Tibial nerve (tissue), 4 donors: Measurements from ENCODE around the gene UBALD1. TPM values are rescaled to one million over a fixed set of nuclear protein-coding genes. Genes with fewer than 3 reads are reported as not detected.

Experiments
- DNase-seq, 2 donors: peaks; one replicate each; pipeline ENCODE4 v3.0.0-alpha.2; 2019; ENCODE audit warnings: low spot score in 2 of 2
- H3K27ac ChIP-seq, 4 donors: fragments of 200-600 bp; sonication (generic) in 3 of 4; one replicate each; pipeline ENCODE4 v1.5.1; 2017 to 2019; ENCODE audit warnings: mild to moderate bottlenecking in 1 of 4
- H3K27me3 ChIP-seq, 2 donors: fragments of 200-600 bp; sonication (generic) in 1 of 2; one replicate each; pipeline versions ENCODE4 v1.5.1 to v1.6.0; 2017 to 2019
- H3K36me3 ChIP-seq, 3 donors: fragments of 200-600 bp; sonication (generic); one replicate each; pipeline ENCODE4 v1.5.1; 2018 to 2019
- H3K4me1 ChIP-seq, 4 donors: fragments of 200-600 bp; sonication (generic) in 3 of 4; one replicate each; pipeline ENCODE4 v1.5.1; 2017 to 2019
- H3K4me3 ChIP-seq, 4 donors: fragments of 200-600 bp; sonication (generic) in 3 of 4; one replicate each; pipeline ENCODE4 v1.5.1; 2017 to 2019; ENCODE audit warnings: mild to moderate bottlenecking in 1 of 4, moderate library complexity in 1 of 4
- H3K9me3 ChIP-seq, 4 donors: fragments of 200-600 bp; sonication (generic) in 3 of 4; one replicate each; pipeline ENCODE4 v1.5.1; 2017 to 2019
- CTCF ChIP-seq, 5 experiments: fragments of 200-600 bp in 3 of 5; fragments of 450-650 bp in 2 of 5; sonication (generic) in 3 of 5; IDR thresholded peaks; one replicate each; pipeline ENCODE4 v1.5.1; 2016 to 2019; ENCODE audit warnings: antibody characterized with exemption in 5 of 5, mild to moderate bottlenecking in 3 of 5, moderate library complexity in 2 of 5
- EP300 ChIP-seq, 2 donors: sonication (generic); formaldehyde crosslinking; IDR thresholded peaks; one replicate each; pipeline ENCODE4 v1.6.1; 2017; ENCODE audit warnings: antibody characterized with exemption in 2 of 2, mild to moderate bottlenecking in 1 of 2
- POLR2A ChIP-seq, 2 donors: fragments of 450-650 bp; IDR thresholded peaks; one replicate each; pipeline ENCODE4 v1.6.1; 2017; ENCODE audit warnings: antibody characterized with exemption in 2 of 2, mild to moderate bottlenecking in 2 of 2, moderate library complexity in 2 of 2
- WGBS, 2 donors: methylation state at CpG; one replicate each; pipeline ENCODE4 v1.1.5; 2018; 5-methylcytosine and 5-hydroxymethylcytosine counted together
- total RNA-seq, 4 donors: library from RNA; depleted of rRNA; stranded (reverse); fragments of >200 nt; gene quantifications; one replicate each; pipeline ENCODE4 v1.1.0, GENCODE V29; 2016

Gene UBALD1
- total RNA-seq, 4 donors from 2014 or later: 6.5 to 22.8 (median 9.8) TPM

- Histone ChIP-seq H3K27ac (peak overlapping the region; percentile 92 to 100 (median 97)), H3K4me3 (peak overlapping the region; percentile 60 to 98 (median 90)), H3K9me3 (no peaks in the 10 kb centered on the region), H3K36me3 (no peaks in the 10 kb centered on the region), H3K27me3 (no peaks in the 10 kb centered on the region), H3K4me1 (peaks cover 0 to 69% (median 33%) of the 10 kb centered on the region in 4 donors)
- peak in 1 of 2 donors; percentile 20 for DNase-seq
- WGBS, 2 donors: 78 to 81% methylated on average over 27 to 36 of the region's 39 CpGs
- TF ChIP-seq EP300 (IDR thresholded peaks at IDR 0.05): no peak
- TF ChIP-seq POLR2A (IDR thresholded peaks at IDR 0.05): no peak
- no peak for TF ChIP-seq CTCF (IDR thresholded peaks at IDR 0.05)
These were observed 827 bp upstream of the UBALD1 start for GRCh38 chr16:4615384-4616046.

- no peak for TF ChIP-seq CTCF (IDR thresholded peaks at IDR 0.05)
- TF ChIP-seq EP300 (IDR thresholded peaks at IDR 0.05): no peak
- no peak for TF ChIP-seq POLR2A (IDR thresholded peaks at IDR 0.05)
- DNase-seq: no peak
- Histone ChIP-seq H3K9me3 (no peaks in the 10 kb centered on the region), H3K4me1 (peaks cover 0 to 72% (median 33%) of the 10 kb centered on the region in 4 donors), H3K36me3 (peaks cover 0 to 15% (median 0%) of the 10 kb centered on the region in 3 donors), H3K27ac (peak overlapping the region; percentile 92 to 100 (median 97)), H3K4me3 (peak overlapping the region; percentile 60 to 98 (median 90)), H3K27me3 (no peaks in the 10 kb centered on the region)
- WGBS, 2 donors: 2 to 5% methylated on average over 20 to 55 of the region's 92 CpGs
These were observed 785 bp downstream of the UBALD1 start for GRCh38 chr16:4613636-4614570.

- WGBS, 2 donors: 41 to 61% methylated on average over 6 to 13 of the region's 14 CpGs
- no peaks in the 10 kb centered on the region for H3K27me3 ChIP-seq
- peak overlapping the region in 3 of 4 donors; percentile 92 to 100 (median 97) for H3K27ac ChIP-seq
- peaks cover 0 to 23% (median 4%) of the 10 kb centered on the region in 3 donors for H3K36me3 ChIP-seq
- peak overlapping the region; percentile 60 to 98 (median 90) for H3K4me3 ChIP-seq
- no peaks in the 10 kb centered on the region for H3K9me3 ChIP-seq
- H3K4me1 ChIP-seq: peaks cover 0 to 65% (median 33%) of the 10 kb centered on the region in 4 donors
- DNase-seq: no peak
- TF ChIP-seq POLR2A (IDR thresholded peaks at IDR 0.05) (no peak), CTCF (IDR thresholded peaks at IDR 0.05) (no peak), EP300 (IDR thresholded peaks at IDR 0.05) (no peak)
These were observed 1.6 kb downstream of the UBALD1 start for GRCh38 chr16:4612977-4613635.

- TF ChIP-seq CTCF (IDR thresholded peaks at IDR 0.05): no peak
- no peak for TF ChIP-seq POLR2A (IDR thresholded peaks at IDR 0.05)
- TF ChIP-seq EP300 (IDR thresholded peaks at IDR 0.05): no peak
- Histone ChIP-seq H3K9me3 (no peaks in the 10 kb centered on the region), H3K27me3 (no peaks in the 10 kb centered on the region), H3K27ac (peak overlapping the region in 1 of 4 donors; percentile 100), H3K36me3 (peaks cover 0 to 29% (median 4%) of the 10 kb centered on the region in 3 donors), H3K4me3 (no peak overlapping the region), H3K4me1 (peaks cover 0 to 59% (median 29%) of the 10 kb centered on the region in 4 donors)
- 86 to 94% methylated on average over 6 to 7 of the region's 7 CpGs for WGBS, 2 donors
- no peak for DNase-seq
These were observed 2.2 kb downstream of the UBALD1 start for GRCh38 chr16:4612474-4612931.
